Endothelial cell of umbilical vein (primary cell): Measurements from ENCODE around the gene BAX. TPM values are rescaled to one million over a fixed set of nuclear protein-coding genes. Genes with fewer than 3 reads are reported as not detected.

ENCODE experiments used
- Bru-seq: library from RNA; stranded (reverse); fragments of 400-500 nt; gene quantifications from one replicate; lab custom pipeline; 2021; lab: Mats Ljungman, UMichigan
- BruChase-seq, 2 experiments: library from RNA; stranded (reverse); fragments of 400-500 nt; gene quantifications; one replicate each; lab custom pipeline; 2021; lab: Mats Ljungman, UMichigan
- BruUV-seq: library from RNA; stranded (reverse); fragments of 400-500 nt; replicated peaks from 2 replicates; lab custom pipeline; 2021; lab: Mats Ljungman, UMichigan
- CTCF ChIA-PET: fragments of 300-600, 350-600 bp; sonication (Branson Sonifier 250); formaldehyde crosslinking; loops from one replicate; lab custom pipeline; 2021; ENCODE audit warnings: antibody characterized with exemption, inconsistent platforms; lab: Charles Lee
- POLR2A ChIA-PET: fragments of 300-600, 350-600 bp; sonication (Branson Sonifier 250); formaldehyde crosslinking; loops from one replicate; lab custom pipeline; 2021; ENCODE audit warnings: antibody characterized with exemption, inconsistent platforms; lab: Charles Lee
- DNase-seq: peaks from one replicate; pipeline ENCODE4 v3.0.0-alpha.2; 2011; ENCODE audit warnings: low read depth, low spot score
- FAIRE-seq: peaks from 2 replicates; lab custom pipeline; 2011; peaks lifted over from hg19 to GRCh38; lab: Jason Lieb, UNC
- H2AFZ ChIP-seq: 2 replicates; pipeline ENCODE4 v1.6.0; 2012; ENCODE audit warnings: low read depth, low read length, control low read depth, inconsistent platforms
- H3K27ac ChIP-seq: 2 replicates; pipeline ENCODE4 v1.5.1; 2011; ENCODE audit warnings: low read depth, mild to moderate bottlenecking, control low read depth, low read length, moderate library complexity; ENCODE audit not compliant: insufficient read depth
- H3K27me3 ChIP-seq, 2 experiments: 2 replicates each; pipeline versions ENCODE4 v1.6.0 to v1.6.1; 2011; ENCODE audit warnings: low read length in 2 of 2, mixed read lengths in 1 of 2; ENCODE audit not compliant: control insufficient read depth in 2 of 2, insufficient read depth in 2 of 2
- H3K36me3 ChIP-seq, 2 experiments: 2 replicates in 1 of 2; 3 replicates in 1 of 2; pipeline ENCODE4 v1.5.1; 2011; ENCODE audit warnings: low read length in 2 of 2, mild to moderate bottlenecking in 1 of 2, moderate library complexity in 1 of 2; ENCODE audit not compliant: control insufficient read depth in 2 of 2, insufficient read depth in 2 of 2; ENCODE audit errors: extremely low read depth in 1 of 2
- H3K4me1 ChIP-seq: 3 replicates; pipeline ENCODE4 v1.5.1; 2011; ENCODE audit warnings: mild to moderate bottlenecking, low read length; ENCODE audit not compliant: control insufficient read depth, insufficient read depth; ENCODE audit errors: extremely low read depth
- H3K4me2 ChIP-seq: 2 replicates; pipeline ENCODE4 v1.6.1; 2011; ENCODE audit warnings: low read length, control low read depth, mixed read lengths; ENCODE audit not compliant: insufficient read depth
- H3K4me3 ChIP-seq, 3 experiments: fragments of 200-600 bp in 1 of 3; sonication (generic), shearing (Covaris generic) in 1 of 3; replicated peaks in 1 of 3; 2 replicates each; pipeline ENCODE4 v1.5.1; 2011 to 2016; ENCODE audit warnings: control low read depth in 3 of 3, low read length in 3 of 3, mild to moderate bottlenecking in 2 of 3, inconsistent platforms in 1 of 3, low read depth in 1 of 3, moderate library complexity in 1 of 3; ENCODE audit not compliant: insufficient read depth in 1 of 3
- H3K79me2 ChIP-seq: 2 replicates; pipeline ENCODE4 v1.6.0; 2012; ENCODE audit warnings: low read length, inconsistent platforms; ENCODE audit not compliant: control insufficient read depth, insufficient read depth
- H3K9ac ChIP-seq: replicated peaks from 2 replicates; pipeline ENCODE3; 2011; ENCODE audit warnings: low read length, control low read depth; ENCODE audit not compliant: insufficient read depth; ENCODE audit errors: extremely low read depth
- H3K9me1 ChIP-seq: replicated peaks from 3 replicates; pipeline ENCODE4 v1.6.0; 2011; ENCODE audit warnings: mild to moderate bottlenecking, low read length; ENCODE audit not compliant: control insufficient read depth, insufficient read depth; ENCODE audit errors: extremely low read depth
- H3K9me3 ChIP-seq: replicated peaks from 2 replicates; pipeline ENCODE4 v1.5.1; 2012; ENCODE audit warnings: low read length, inconsistent platforms; ENCODE audit not compliant: control insufficient read depth, insufficient read depth
- H4K20me1 ChIP-seq: replicated peaks from 2 replicates; pipeline ENCODE3; 2011; ENCODE audit warnings: mild to moderate bottlenecking, low read length; ENCODE audit not compliant: control insufficient read depth, insufficient read depth; ENCODE audit errors: extremely low read depth
- EZH2 ChIP-seq: IDR thresholded peaks from 2 replicates; pipeline ENCODE4 v1.6.1; 2012; ENCODE audit warnings: borderline replicate concordance, low read depth, mild to moderate bottlenecking, moderate library complexity, low read length, inconsistent platforms; ENCODE audit not compliant: severe bottlenecking
- FOS ChIP-seq: IDR thresholded peaks from 2 replicates; pipeline ENCODE4 v1.6.1; 2011; ENCODE audit warnings: mild to moderate bottlenecking, low read length, moderate library complexity, borderline replicate concordance; ENCODE audit not compliant: insufficient read depth
- GATA2 ChIP-seq: IDR thresholded peaks from 2 replicates; pipeline ENCODE4 v1.7.0; 2011; ENCODE audit warnings: low read depth, mild to moderate bottlenecking, moderate library complexity, mixed read lengths, low read length; ENCODE audit not compliant: insufficient read length, insufficient read depth
- JUN ChIP-seq: IDR thresholded peaks from 2 replicates; pipeline ENCODE4 v1.6.1; 2011; ENCODE audit warnings: borderline replicate concordance, low read depth; ENCODE audit not compliant: insufficient read length, insufficient read depth
- MYC ChIP-seq: IDR thresholded peaks from one replicate; pipeline ENCODE4 v1.6.1; 2011; ENCODE audit warnings: mild to moderate bottlenecking, low read depth, low read length
- POLR2A ChIP-seq: IDR thresholded peaks from 2 replicates; pipeline ENCODE4 v1.6.1; 2012; ENCODE audit warnings: low read depth, mild to moderate bottlenecking, control low read depth, low read length
- POLR2AphosphoS5 ChIP-seq: IDR thresholded peaks from 2 replicates; pipeline ENCODE4 v1.6.1; 2012; ENCODE audit warnings: low read depth, mild to moderate bottlenecking, control low read depth, low read length, moderate library complexity; ENCODE audit not compliant: insufficient read depth
- dilution Hi-C: fragments of 300-500 bp; cut with MboI; formaldehyde crosslinking; loops from one replicate; pipeline ENCODE4 v1.15.0; 2019; ENCODE audit warnings: low sequenced_read_pairs; ENCODE audit not compliant: extremely low pct_ligation_motif_present
- intact Hi-C: fragments of 100-400 bp; cut with micrococcal nuclease; formaldehyde crosslinking; loops from one replicate; pipeline ENCODE4 v1.10.0; 2022
- long read RNA-seq: library from polyadenylated mRNA; stranded (forward); transcript quantifications from one replicate; pipeline ENCODE4 v2.0.0, GENCODE V29; 2021
- polyA minus RNA-seq, 3 experiments: library from RNA; depleted of rRNA, polyadenylated mRNA; stranded (reverse); fragments of >200 nt; gene quantifications; 1 replicate in 1 of 3; 2 replicates in 2 of 3; pipeline ENCODE4 v1.2.3, GENCODE V29; 2011
- polyA plus RNA-seq, 4 experiments: library from polyadenylated mRNA; depleted of rRNA in 3 of 4; stranded (reverse) in 3 of 4; unstranded in 1 of 4; fragments of >200 nt; gene quantifications; 2 replicates each; pipeline versions ENCODE4 v1.2.1 to v1.2.3, GENCODE V29; 2011 to 2012; ENCODE audit warnings: missing spikeins in 1 of 4
- total RNA-seq: library from RNA; stranded (reverse); gene quantifications from 2 replicates; pipeline ENCODE4 v1.2.3, GENCODE V29; 2021
- TF ChIP-seq, protein P1 (sequence below): IDR thresholded peaks from 2 replicates; pipeline ENCODE4 v1.6.1; 2011; ENCODE audit not compliant: insufficient read depth, insufficient read length
- TF ChIP-seq, protein P2 (sequence below), 2 donors: IDR thresholded peaks; 1 replicate in 1 of 2; 2 replicates in 1 of 2; pipeline ENCODE4 v1.5.1; 2011; ENCODE audit warnings: low read length in 2 of 2, mild to moderate bottlenecking in 2 of 2, moderate library complexity in 2 of 2, control low read depth in 1 of 2, inconsistent platforms in 1 of 2, low read depth in 1 of 2; ENCODE audit not compliant: insufficient read depth in 1 of 2; ENCODE audit errors: extremely low read depth in 1 of 2

Gene BAX
- total RNA-seq = 267 and 295 TPM in 2 replicates
- 283 and 359 TPM in 2 replicates for polyA plus RNA-seq
- polyA plus RNA-seq (2011; cell fraction: cytosol; rRNA removed) = 221 and 270 TPM in 2 replicates
- 241 and 245 TPM in 2 replicates for polyA plus RNA-seq (2011; cell fraction: nucleus; rRNA removed)
- polyA plus RNA-seq (2012) = 414 and 430 TPM in 2 replicates
- polyA minus RNA-seq = 121 and 127 TPM in 2 replicates
- 38.0 TPM for polyA minus RNA-seq (2011; cell fraction: cytosol; rRNA and poly(A)+ RNA removed)
- 77.4 and 104 TPM in 2 replicates for polyA minus RNA-seq (2011; cell fraction: nucleus; rRNA and poly(A)+ RNA removed)
- Bru-seq, nascent RNA = percentile 83 among the genes with signal in this experiment
- BruChase-seq, experiment 1, labeled RNA remaining after a 6-hour chase = percentile 96 among the genes with signal in this experiment
- BruChase-seq, experiment 2, labeled RNA remaining after a 2-hour chase = percentile 93 among the genes with signal in this experiment
- long read RNA-seq, transcript BAX-202 (6 exons, 793 nt) = major isoform, 96 of 232 reads
- long read RNA-seq, transcript BAX-201 (5 exons, 1,358 nt) = minor isoform, 18 of 232 reads
- long read RNA-seq, transcript BAX-207 (5 exons, 1,346 nt) = minor isoform, 5 of 232 reads
- long read RNA-seq, partial matches to known transcripts = 73 of 232 reads
- long read RNA-seq, other reads (novel, unspliced or antisense) = 31 of 232 reads

DNA sequence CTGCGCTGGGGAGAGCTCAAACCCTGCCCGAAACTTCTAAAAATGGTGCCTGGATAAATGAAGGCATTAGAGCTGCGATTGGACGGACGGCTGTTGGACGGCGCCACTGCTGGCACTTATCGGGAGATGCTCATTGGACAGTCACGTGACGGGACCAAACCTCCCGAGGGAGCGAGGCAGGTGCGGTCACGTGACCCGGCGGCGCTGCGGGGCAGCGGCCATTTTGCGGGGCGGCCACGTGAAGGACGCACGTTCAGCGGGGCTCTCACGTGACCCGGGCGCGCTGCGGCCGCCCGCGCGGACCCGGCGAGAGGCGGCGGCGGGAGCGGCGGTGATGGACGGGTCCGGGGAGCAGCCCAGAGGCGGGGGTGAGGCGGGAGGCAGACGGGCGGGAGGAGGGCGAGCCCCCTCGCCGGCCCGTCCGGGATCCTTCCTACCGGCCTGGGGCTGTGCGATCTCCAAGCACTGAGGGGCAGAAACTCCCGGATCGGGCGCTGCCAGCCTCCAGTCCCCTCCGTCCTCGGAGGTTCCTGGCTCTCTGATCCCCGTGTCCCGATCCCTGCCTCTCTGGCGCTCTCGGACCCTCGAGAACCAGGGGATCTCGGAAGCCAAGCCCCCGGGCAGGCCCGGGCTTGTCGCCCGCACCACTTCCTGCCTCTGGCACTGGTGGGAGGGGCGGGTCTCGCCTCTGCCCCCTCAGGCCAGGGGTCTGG lies at the start of gene BAX:
BAX (plus strand) TSS at position 281 of the 713 bp plus-strand sequence; CDS start at position 335, 54 bp downstream.
- dilution Hi-C loops = no loop called here
- CTCF ChIA-PET = interaction anchor here (0.6 to 3.5 kb wide), 3 partner anchors 9 to 112 kb away, joined by 3 to 21 read pairs (median 5); no protein-coding TSS in a partner anchor

More for the DNA sequence above, at the start of gene BAX:
- no peaks in the 10 kb centered on the region for H3K9me3 ChIP-seq
- TF ChIP-seq GATA2 (no peak), EZH2 (no peak), MYC (no peak), POLR2A (peak; percentile 97), FOS (no peak), POLR2AphosphoS5 (peak; percentile 96), JUN (no peak)
- TF ChIP-seq, protein P1, sequence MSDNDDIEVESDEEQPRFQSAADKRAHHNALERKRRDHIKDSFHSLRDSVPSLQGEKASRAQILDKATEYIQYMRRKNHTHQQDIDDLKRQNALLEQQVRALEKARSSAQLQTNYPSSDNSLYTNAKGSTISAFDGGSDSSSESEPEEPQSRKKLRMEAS = peak; percentile 100
- TF ChIP-seq, protein P2, sequence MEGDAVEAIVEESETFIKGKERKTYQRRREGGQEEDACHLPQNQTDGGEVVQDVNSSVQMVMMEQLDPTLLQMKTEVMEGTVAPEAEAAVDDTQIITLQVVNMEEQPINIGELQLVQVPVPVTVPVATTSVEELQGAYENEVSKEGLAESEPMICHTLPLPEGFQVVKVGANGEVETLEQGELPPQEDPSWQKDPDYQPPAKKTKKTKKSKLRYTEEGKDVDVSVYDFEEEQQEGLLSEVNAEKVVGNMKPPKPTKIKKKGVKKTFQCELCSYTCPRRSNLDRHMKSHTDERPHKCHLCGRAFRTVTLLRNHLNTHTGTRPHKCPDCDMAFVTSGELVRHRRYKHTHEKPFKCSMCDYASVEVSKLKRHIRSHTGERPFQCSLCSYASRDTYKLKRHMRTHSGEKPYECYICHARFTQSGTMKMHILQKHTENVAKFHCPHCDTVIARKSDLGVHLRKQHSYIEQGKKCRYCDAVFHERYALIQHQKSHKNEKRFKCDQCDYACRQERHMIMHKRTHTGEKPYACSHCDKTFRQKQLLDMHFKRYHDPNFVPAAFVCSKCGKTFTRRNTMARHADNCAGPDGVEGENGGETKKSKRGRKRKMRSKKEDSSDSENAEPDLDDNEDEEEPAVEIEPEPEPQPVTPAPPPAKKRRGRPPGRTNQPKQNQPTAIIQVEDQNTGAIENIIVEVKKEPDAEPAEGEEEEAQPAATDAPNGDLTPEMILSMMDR (IDR thresholded peaks at IDR 0.05; ENCODE audit: extremely low read depth in 1 of 2, insufficient read depth in 1 of 2, low read depth in 1 of 2, low read length in 2 of 2) = no peak
- FAIRE-seq = peak; percentile 86
- peaks cover 0 to 3% of the 10 kb centered on the region in 2 experiments for H3K36me3 ChIP-seq
- DNase-seq = peak; percentile 98
- peak within 1 kb of the TSS; percentile 94 for H3K9ac ChIP-seq
- no peaks in the 10 kb centered on the region for H3K9me1 ChIP-seq
- peak within 1 kb of the TSS; percentile 53 to 99 (median 66) for H3K4me3 ChIP-seq
- no peaks in the 10 kb centered on the region for H4K20me1 ChIP-seq
- POLR2A ChIA-PET = interaction anchor here (1.0 to 1.2 kb wide), 3 partner anchors 9 to 83 kb away, joined by 4 read pairs; partner anchors contain the start of gene NUCB1
- intact Hi-C loops = loop anchor here (1.0 to 2.0 kb wide), 2 partner anchors 11 to 54 kb away; partner anchors contain the start of genes FTL and NUCB1
- peak within 1 kb of the TSS; percentile 82 for H3K4me2 ChIP-seq
- H3K79me2 ChIP-seq = peaks cover 24% of the 10 kb centered on the region
- H3K27me3 ChIP-seq = no peaks in the 10 kb centered on the region
- H3K4me1 ChIP-seq = peaks cover 18% of the 10 kb centered on the region
- TSS peak; percentile 71 for BruUV-seq
- peak within 1 kb of the TSS; percentile 84 for H3K27ac ChIP-seq
- H2AFZ ChIP-seq = peak within 1 kb of the TSS; percentile 86
